GM12864 (cell line): Measurements from ENCODE around the gene MSI2.

ENCODE experiments used
- DNase-seq: peaks from one replicate; pipeline ENCODE4 v3.0.0-alpha.2; 2011; ENCODE audit warnings: low read depth
- H3K4me3 ChIP-seq: 2 replicates; pipeline ENCODE4 v1.5.1; 2011; ENCODE audit warnings: mild to moderate bottlenecking, low read depth, low read length, control low read depth
- TF ChIP-seq, protein P1 (sequence below): IDR thresholded peaks from 2 replicates; pipeline ENCODE4 v1.5.1; 2011; ENCODE audit warnings: low read depth, mild to moderate bottlenecking, moderate library complexity, low read length, control low read depth, inconsistent platforms; ENCODE audit errors: missing control alignments

MSI2 gene

DNA sequence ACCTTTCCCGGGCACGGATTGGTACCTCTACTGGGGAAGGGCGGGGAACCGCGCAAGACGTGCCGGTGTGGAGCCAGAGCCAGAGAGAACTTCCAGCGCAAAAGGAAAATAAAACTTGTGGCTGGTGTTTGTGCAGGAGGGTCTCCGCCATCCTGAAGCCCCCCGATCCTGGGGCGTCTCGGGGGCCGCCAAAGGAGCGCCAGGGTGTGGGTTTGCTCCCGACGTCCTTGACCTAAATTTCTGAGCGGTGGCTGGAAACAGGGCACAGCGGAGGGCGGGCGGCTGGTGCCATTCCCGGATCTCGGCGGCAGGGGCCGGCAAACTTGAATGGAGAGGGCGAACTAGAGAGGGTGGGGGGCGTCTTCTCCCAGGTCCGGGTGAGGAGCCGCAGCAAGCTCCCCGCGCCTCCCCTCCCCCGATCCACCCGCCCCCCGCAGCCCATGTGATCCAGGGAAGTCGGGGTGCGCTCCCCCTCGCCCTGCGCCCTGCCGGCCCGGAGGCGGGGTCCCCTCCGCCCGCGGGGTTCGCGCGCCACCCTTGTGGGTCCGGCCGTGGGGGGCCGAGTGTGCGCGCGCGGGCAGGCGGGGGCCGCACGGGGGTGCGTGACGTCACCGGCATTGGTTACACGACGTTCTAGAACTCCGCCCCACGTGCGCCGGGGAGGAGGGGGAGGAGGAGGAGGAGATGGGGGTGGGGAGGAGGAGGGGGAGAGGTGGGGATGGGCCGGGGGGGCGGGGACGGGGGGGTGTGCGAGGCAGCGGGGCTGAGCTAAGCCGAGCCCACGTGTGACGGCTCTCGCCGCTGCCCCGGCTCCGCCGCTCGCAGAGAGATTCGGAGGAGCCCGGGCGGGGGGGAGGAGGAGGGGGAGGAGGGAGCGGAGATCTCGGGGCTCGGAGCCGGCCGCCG lies at the start of gene MSI2:
TSS of gene MSI2 (plus strand) at position 748 of the 906 bp plus-strand sequence. CDS start 220 bp downstream, outside the sequence.
- peak; percentile 66 for DNase-seq
- TF ChIP-seq, protein P1, sequence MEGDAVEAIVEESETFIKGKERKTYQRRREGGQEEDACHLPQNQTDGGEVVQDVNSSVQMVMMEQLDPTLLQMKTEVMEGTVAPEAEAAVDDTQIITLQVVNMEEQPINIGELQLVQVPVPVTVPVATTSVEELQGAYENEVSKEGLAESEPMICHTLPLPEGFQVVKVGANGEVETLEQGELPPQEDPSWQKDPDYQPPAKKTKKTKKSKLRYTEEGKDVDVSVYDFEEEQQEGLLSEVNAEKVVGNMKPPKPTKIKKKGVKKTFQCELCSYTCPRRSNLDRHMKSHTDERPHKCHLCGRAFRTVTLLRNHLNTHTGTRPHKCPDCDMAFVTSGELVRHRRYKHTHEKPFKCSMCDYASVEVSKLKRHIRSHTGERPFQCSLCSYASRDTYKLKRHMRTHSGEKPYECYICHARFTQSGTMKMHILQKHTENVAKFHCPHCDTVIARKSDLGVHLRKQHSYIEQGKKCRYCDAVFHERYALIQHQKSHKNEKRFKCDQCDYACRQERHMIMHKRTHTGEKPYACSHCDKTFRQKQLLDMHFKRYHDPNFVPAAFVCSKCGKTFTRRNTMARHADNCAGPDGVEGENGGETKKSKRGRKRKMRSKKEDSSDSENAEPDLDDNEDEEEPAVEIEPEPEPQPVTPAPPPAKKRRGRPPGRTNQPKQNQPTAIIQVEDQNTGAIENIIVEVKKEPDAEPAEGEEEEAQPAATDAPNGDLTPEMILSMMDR, result no peak
- H3K4me3 ChIP-seq, result peak within 1 kb of the TSS; percentile 77

DNA sequence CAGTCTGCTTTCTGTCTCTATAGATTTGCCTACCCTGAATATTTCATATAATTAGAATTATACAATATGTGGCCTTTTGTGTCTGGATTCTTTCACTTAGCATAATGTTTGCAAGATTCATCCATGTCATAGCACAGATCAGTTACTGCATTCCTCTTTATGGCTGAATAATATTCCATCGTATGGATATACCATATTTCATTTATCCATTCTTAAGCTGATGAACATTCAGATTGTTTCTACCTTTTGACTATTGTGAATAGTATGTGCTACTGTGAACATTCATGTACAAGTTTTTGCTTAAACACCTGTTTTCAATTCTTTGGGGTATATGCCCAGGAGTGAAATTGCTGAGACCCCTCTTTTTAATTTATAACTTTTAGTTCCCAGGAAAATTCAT lies 49.4 kb upstream of the MSI2 start:
- H3K4me3 ChIP-seq, result no peak overlapping the region
- TF ChIP-seq, protein P1, result no peak
- DNase-seq, result no peak

- H3K4me3 ChIP-seq, result no peak overlapping the region
- no peak for DNase-seq
- TF ChIP-seq, protein P1, result no peak
These were observed 48.9 kb upstream of the MSI2 start for GRCh38 chr17:57207396-57207795.

GRCh38 chr17:57210224-57210553 lies 46.1 kb upstream of the MSI2 start:
- TF ChIP-seq, protein P1, result no peak
- DNase-seq, result no peak
- H3K4me3 ChIP-seq, result no peak overlapping the region

DNA sequence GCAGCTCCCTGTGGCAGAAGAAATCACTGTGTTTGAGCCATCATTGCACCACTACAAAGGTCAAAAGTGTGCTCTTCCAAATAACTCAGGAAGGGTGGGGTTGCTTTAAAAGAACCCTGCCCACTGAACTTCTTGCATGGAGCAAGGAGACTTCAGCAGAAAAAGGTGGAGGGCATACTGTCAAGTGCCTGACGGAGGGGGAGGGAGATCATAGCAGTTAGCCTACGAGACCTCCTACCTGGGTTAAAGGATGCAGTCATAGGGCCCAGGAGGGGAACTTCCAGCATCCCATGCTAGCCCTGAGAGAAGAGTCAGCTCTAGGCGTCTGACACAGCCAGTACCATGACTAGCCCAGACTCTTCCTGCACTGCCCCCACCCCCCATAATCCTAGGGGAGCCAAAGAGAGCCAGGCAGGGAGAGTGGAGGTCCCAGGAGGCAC lies 45.3 kb upstream of the MSI2 start:
- no peak for DNase-seq
- H3K4me3 ChIP-seq, result no peak overlapping the region
- TF ChIP-seq, protein P1, result no peak

- DNase-seq, result no peak
- TF ChIP-seq, protein P1, result no peak
- no peak overlapping the region for H3K4me3 ChIP-seq
These were observed 44.8 kb upstream of the MSI2 start for GRCh38 chr17:57211543-57211942.
